IPS DF 19.7 (cell line): ENCODE results near the gene ANP32B.
"Not testable (repeated sequence)": the region's sequence is repeated elsewhere in the genome, so short reads cannot be mapped to it uniquely, and the experiment has no call there.

ENCODE experiments used
- DNase-seq: peaks from one replicate; pipeline ENCODE4 v3.0.0-alpha.2; 2013; ENCODE audit warnings: low read depth, low spot score

ANP32B gene

GRCh38 chr9:97982683-97983588 lies at the start of gene ANP32B:
Gene ANP32B (plus strand): TSS chr9:97983341. CDS start chr9:97983556, 215 bp downstream.
- DNase-seq: no peak

- DNase-seq: no peak
Observed at GRCh38 chr9:97934321-97935115, 48.6 kb upstream of the ANP32B start.

- DNase-seq: no peak
Observed at GRCh38 chr9:97935276-97935675, 47.9 kb upstream of the ANP32B start.

- no peak for DNase-seq
Observed at GRCh38 chr9:97936998-97937397, 46.1 kb upstream of the ANP32B start.

GRCh38 chr9:97938081-97938644 lies 45.0 kb upstream of the ANP32B start, which contains the start of gene HEMGN:
Gene HEMGN (minus strand): TSS chr9:97938172. CDS start chr9:97938136, 36 bp downstream.
- DNase-seq: no peak

GRCh38 chr9:97940233-97940632 lies 42.9 kb upstream of the ANP32B start:
- no peak for DNase-seq

- no peak for DNase-seq
Observed at GRCh38 chr9:97940741-97941140, 42.4 kb upstream of the ANP32B start.

- DNase-seq: no peak
Observed at GRCh38 chr9:97941323-97941722, 41.8 kb upstream of the ANP32B start.

GRCh38 chr9:97943308-97943855 lies 39.8 kb upstream of the ANP32B start:
- no peak for DNase-seq

GRCh38 chr9:97944612-97945011 lies 38.5 kb upstream of the ANP32B start:
- DNase-seq: no peak

- DNase-seq: not testable (repeated sequence)
Observed at GRCh38 chr9:97945470-97945869, 37.7 kb upstream of the ANP32B start.

GRCh38 chr9:97947094-97947493 lies 36.0 kb upstream of the ANP32B start:
- DNase-seq: not testable (repeated sequence)

GRCh38 chr9:97950873-97951272 lies 32.3 kb upstream of the ANP32B start:
- DNase-seq: not testable (repeated sequence)

- peak; percentile 59 for DNase-seq
Observed at GRCh38 chr9:97954550-97954989, 28.6 kb upstream of the ANP32B start.

- DNase-seq: no peak
Observed at GRCh38 chr9:97956331-97956730, 26.8 kb upstream of the ANP32B start.

- no peak for DNase-seq
Observed at GRCh38 chr9:97958812-97959511, 24.2 kb upstream of the ANP32B start.

- no peak for DNase-seq
Observed at GRCh38 chr9:97959585-97959984, 23.6 kb upstream of the ANP32B start.

- not testable (repeated sequence) for DNase-seq
Observed at GRCh38 chr9:97960678-97961328, 22.3 kb upstream of the ANP32B start.

- no peak for DNase-seq
Observed at GRCh38 chr9:97961361-97961760, 21.8 kb upstream of the ANP32B start.

- DNase-seq: no peak
Observed at GRCh38 chr9:97962136-97962535, 21.0 kb upstream of the ANP32B start.

- DNase-seq: no peak
Observed at GRCh38 chr9:97962575-97962974, 20.6 kb upstream of the ANP32B start.
